GM15510 (cell line): ENCODE measurements around the gene TFB1M.
A peak's percentile ranks its signal among the peaks of the same experiment; 100 is the strongest.

ENCODE experiments used
- POLR2A ChIP-seq: IDR thresholded peaks from 3 replicates; pipeline ENCODE4 v1.6.1; 2011; ENCODE audit warnings: borderline replicate concordance; ENCODE audit not compliant: insufficient read length; ENCODE audit errors: extremely low read depth

The TFB1M gene

DNA sequence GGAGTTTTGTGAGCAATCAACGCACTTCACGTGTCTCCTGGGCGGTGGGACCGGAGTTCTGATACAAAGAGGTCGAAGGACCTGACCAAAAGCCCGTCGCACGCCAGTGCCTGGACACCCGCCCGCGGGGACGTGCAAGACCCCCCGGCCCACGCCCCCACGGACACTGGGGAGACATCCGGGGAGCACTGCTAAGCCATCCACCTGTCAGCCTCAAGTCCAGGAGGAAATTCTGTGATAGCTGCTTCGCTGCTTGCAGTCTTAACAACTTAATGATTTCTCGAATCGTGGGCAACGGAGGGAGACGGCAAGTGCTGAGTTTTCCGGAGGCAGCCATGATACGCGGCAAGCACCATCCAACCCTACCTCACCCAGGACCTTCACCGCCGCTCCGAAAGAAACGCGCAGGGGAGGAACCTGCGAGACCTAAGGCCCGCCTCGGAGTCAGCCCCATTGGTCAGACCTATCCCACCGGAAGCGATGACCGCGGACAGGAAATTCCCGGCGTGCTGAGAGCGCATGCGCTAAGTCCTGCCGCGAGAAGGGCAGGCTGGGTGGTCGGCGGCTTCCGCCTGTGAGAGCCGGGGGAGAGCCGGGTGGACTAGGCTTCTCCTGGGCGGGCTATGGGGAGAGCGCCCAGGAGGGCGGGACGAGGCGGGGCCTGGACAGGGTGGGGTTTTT is at the start of gene TFB1M:
Gene TFB1M, minus strand, starts transcription at position 393 of the 681 bp plus-strand sequence. Its CDS starts 56 bp downstream, at position 337.
- TF ChIP-seq POLR2A, result peak; percentile 62

DNA sequence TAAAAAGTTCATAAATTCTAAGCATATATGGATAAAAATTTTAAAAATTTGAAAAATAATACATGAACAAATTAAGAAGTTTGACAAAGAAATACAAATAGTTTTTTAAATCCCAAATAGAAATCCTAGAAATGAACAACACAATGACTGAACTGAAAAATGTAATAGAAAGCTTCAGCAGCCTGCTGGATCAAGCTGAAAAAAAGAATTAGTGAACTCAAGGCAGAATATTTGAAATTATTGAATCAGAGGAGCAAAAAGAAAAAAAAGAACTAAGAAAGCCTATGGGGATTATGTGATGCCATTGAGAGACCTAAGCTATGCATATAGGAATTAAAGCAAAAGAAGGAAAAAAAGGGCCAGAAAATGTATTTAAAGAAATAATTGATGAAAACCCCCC is 39.9 kb upstream of the TFB1M start:
- TF ChIP-seq POLR2A, result no peak

DNA sequence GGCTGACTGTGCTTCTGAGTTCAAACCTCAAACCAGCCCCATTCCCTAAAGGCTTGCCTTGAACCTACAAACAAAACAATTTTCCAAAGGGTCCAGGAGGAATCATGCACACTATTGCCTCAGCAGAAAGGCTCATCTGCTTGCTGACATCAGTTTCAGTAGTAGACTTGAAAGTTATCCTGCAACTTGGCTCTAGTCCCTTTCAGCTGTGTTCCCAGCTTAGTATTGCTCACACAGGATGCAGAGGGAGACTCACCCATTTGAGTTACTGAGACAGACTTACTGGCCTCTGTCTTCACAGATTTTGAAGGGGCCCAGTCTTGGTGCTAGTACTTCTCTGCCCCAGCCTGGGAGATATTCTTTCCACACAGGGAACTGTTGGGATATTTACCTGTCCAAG is 38.5 kb upstream of the TFB1M start:
- no peak for TF ChIP-seq POLR2A

DNA sequence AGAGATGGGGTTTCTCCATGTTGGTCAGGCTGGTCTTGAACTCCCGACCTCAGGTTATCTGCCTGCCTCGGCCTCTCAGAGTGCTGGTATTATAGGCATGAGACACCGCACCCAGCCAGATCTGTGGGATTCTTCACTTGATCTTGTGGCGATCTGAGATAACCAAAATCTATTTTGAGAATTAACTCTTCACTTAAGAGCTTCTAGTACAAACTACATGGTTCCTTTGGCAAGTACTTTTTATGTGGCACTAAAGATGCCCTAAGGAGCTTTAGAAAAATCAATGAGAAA is 37.8 kb upstream of the TFB1M start:
- no peak for TF ChIP-seq POLR2A

DNA sequence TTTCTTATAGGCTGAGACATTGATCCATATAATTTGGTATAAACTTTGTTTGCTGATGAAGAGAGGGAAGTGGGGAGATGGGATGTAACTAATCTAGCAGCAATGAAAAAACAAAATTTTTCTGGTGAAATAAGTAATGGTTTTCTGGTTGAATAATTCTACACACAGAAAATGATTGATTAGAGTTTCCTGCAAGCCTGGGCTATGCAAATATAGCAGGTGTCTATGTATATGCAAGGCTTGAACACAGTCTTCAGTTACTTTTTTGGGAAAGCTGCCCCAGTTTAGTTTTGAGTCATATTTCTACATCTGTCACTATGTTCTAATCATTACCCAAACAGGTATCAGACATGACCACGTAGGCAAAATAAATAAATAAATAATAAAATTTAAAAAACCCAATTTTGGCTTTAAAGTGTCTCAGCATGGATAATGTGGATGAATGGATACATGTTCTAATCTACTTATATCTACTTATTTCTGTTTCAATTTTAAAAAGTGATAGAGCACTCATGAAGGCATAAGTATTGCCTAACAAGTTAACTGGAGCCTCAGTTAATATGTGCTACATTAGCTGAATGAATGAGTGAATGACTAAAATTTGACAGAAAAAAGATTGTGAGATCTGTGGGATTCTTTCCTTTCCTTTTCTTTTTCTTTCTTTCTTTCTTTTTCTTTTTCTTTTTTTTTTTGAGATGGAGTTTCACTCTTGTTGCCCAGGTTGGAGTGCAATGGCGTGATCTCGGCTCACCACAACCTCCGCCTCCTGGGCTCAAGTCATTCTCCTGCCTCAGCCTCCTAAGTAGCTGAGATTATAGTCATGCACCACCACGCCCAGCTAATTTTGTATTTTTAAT is 37.2 kb upstream of the TFB1M start:
- TF ChIP-seq POLR2A, result no peak

DNA sequence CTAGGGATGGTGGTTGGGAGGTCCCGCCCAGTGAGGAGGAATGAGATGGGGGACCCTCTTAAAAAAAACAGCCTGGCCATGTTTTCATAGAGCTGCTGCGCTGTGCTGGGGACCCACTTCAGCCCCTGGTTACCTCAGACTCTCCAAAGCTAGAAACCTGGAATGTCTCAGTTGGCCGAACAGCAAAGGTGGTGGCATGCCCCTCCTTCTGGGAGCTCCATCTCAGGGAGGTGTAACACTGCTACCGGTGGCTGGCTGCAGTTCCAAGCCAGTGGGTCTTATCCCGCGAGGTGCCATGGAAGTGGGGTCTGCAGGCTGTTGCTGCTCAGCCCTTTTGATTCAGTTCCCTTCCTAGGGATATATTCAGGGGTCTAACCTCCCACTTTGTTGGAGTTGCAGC is 35.7 kb upstream of the TFB1M start:
- no peak for TF ChIP-seq POLR2A

DNA sequence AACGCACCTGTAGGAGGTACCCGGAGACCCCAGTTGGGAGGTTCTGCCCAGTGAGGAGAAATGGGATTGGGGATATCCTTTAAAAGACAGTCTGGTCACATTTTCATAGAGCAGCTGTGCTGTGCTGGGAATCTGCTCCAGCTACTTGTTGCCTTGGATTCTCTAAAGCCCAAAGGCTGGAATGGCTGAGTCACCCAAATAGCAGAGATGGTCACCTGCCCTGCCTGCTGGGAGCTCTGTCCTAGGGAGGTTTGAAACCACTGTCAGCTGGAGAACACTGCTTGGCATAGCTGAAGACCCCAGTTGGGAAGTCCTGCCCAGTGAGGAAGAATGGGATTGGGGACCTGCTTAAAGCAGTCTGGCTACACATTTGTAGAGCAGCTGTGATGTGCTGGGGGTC is 34.8 kb upstream of the TFB1M start:
- no peak for TF ChIP-seq POLR2A

- no peak for TF ChIP-seq POLR2A
Measured at GRCh38 chr6:155347800-155348199, 33.5 kb upstream of the TFB1M start.

DNA sequence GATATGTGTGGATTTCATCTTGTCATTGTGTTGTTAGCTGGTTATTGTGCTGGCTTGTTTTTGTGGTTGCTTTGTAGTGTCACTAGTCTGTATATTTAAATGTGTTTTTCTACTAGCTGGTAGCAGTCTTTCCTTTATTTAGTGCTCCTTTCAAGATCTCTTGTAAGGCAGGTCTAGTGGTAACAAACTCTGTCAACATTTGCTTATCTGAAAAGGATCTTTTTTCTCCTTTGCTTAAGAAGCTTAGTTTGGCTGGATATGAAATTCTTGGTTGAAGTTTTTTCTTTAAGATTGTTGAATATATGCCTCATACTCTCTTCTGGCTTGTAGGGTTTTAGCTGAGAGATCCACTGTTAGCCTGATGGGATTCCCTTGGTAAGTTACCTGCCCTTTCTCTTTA is 32.7 kb upstream of the TFB1M start:
- TF ChIP-seq POLR2A, result no peak

- TF ChIP-seq POLR2A, result no peak
Measured at GRCh38 chr6:155344341-155345006, 30.2 kb upstream of the TFB1M start.

- no peak for TF ChIP-seq POLR2A
Measured at GRCh38 chr6:155341130-155341828, 27.0 kb upstream of the TFB1M start.

- no peak for TF ChIP-seq POLR2A
Measured at GRCh38 chr6:155340464-155341129, 26.3 kb upstream of the TFB1M start.

DNA sequence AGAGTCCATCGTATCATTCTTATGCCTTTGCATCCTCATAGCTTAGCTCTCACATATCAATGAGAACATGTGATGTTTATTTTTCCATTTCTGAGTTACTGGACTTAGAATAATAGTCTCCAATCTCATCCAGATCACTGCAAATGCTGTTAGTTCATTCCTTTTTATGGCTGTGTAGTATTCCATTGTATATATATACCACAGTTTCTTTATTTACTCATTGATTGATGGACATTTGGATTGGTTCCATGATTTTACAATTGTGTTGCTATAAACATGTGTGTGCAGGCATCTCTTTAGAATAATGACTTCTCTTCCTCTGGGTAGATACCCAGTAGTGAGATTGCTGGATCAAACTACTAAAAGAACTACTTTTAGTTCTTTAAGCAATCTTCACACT is 21.0 kb upstream of the TFB1M start:
- TF ChIP-seq POLR2A, result no peak

GRCh38 chr6:155333414-155333813 is 19.1 kb upstream of the TFB1M start:
- no peak for TF ChIP-seq POLR2A
